Activated T-helper 1 cell treated with anti-CD3 and anti-CD28 coated beads, Interleukin-12 subunit alpha, Interleukin-12 subunit beta, Interleukin-2, Interleukin-4 antibody, amounts not matched to agents 30 ng/mL and 10 ng/mL and 1 ng/mL, durations not matched to agents 14 hours and 24 hours and 36 hours (primary cell): ENCODE data around the gene ITGB1. TPM values are rescaled to one million over a fixed set of nuclear protein-coding genes. Genes with fewer than 3 reads are reported as not detected.

Experiments
- DNase-seq: peaks from one replicate; pipeline ENCODE4 v3.0.0; 2021; ENCODE audit warnings: low spot score
- H3K27ac Mint-ChIP-seq: one replicate; pipeline ENCODE4 v1.8.0; 2021; ENCODE audit warnings: mild to moderate bottlenecking, mixed read lengths
- H3K27me3 Mint-ChIP-seq: one replicate; pipeline ENCODE4 v1.8.0; 2022; ENCODE audit warnings: mild to moderate bottlenecking, moderate library complexity, mixed read lengths; ENCODE audit not compliant: insufficient read depth
- H3K36me3 Mint-ChIP-seq: one replicate; pipeline ENCODE4 v1.8.0; 2021; ENCODE audit warnings: low read depth, mixed read lengths
- H3K4me1 Mint-ChIP-seq: one replicate; pipeline ENCODE4 v1.8.0; 2021; ENCODE audit warnings: low read depth, mixed read lengths
- H3K4me3 Mint-ChIP-seq: one replicate; pipeline ENCODE4 v1.8.0; 2021; ENCODE audit warnings: mild to moderate bottlenecking, moderate library complexity, mixed read lengths
- H3K9me3 Mint-ChIP-seq: one replicate; pipeline ENCODE4 v1.8.0; 2021; ENCODE audit warnings: mixed read lengths
- intact Hi-C: fragments of 100-400 bp; cut with micrococcal nuclease; formaldehyde crosslinking; loops from one replicate; pipeline ENCODE4 v1.15.1; 2024
- total RNA-seq: library from RNA; stranded (reverse); gene quantifications from 2 replicates; pipeline ENCODE4 v1.2.3, GENCODE V29; 2022

Gene ITGB1
- total RNA-seq, 1 donor from 2014 or later: 51.4 TPM

- H3K27me3 Mint-ChIP-seq: peaks cover 12% of the 10 kb centered on the region
- no peaks in the 10 kb centered on the region for H3K9me3 Mint-ChIP-seq
- H3K27ac Mint-ChIP-seq: peak overlapping the region; percentile 69
- intact Hi-C loops: loop anchor here (5.0 kb wide), 3 partner anchors 510 to 1165 kb away; partner anchors contain the start of gene CCDC7
- peak overlapping the region; percentile 80 for H3K4me3 Mint-ChIP-seq
- no peaks in the 10 kb centered on the region for H3K36me3 Mint-ChIP-seq
- H3K4me1 Mint-ChIP-seq: peaks cover 35% of the 10 kb centered on the region
- DNase-seq: peak; percentile 33
These were observed 517 bp downstream of the ITGB1 start for GRCh38 chr10:32957341-32958084.

- no peak overlapping the region for H3K27ac Mint-ChIP-seq
- no peaks in the 10 kb centered on the region for H3K36me3 Mint-ChIP-seq
- DNase-seq: no peak
- H3K27me3 Mint-ChIP-seq: peaks cover 12% of the 10 kb centered on the region
- peak overlapping the region; percentile 80 for H3K4me3 Mint-ChIP-seq
- H3K4me1 Mint-ChIP-seq: peaks cover 35% of the 10 kb centered on the region
- intact Hi-C loops: loop anchor here (5.0 kb wide), 3 partner anchors 509 to 1166 kb away; partner anchors contain the start of gene CCDC7
- H3K9me3 Mint-ChIP-seq: no peaks in the 10 kb centered on the region
These were observed 1.4 kb downstream of the ITGB1 start for GRCh38 chr10:32956365-32957197.

- Mint-ChIP-seq H3K4me1 (peaks cover 38% of the 10 kb centered on the region), H3K27me3 (peaks cover 9% of the 10 kb centered on the region), H3K4me3 (no peak overlapping the region), H3K9me3 (no peaks in the 10 kb centered on the region), H3K27ac (no peak overlapping the region), H3K36me3 (peaks cover under 1% of the 10 kb centered on the region)
- DNase-seq: no peak
- intact Hi-C loops: loop anchor here (5.0 kb wide), 3 partner anchors 508 to 1167 kb away; partner anchors contain the start of gene CCDC7
These were observed 2.2 kb downstream of the ITGB1 start for GRCh38 chr10:32955790-32956189.

- Mint-ChIP-seq H3K27ac (no peak overlapping the region), H3K4me3 (peak overlapping the region; percentile 46), H3K4me1 (peaks cover 42% of the 10 kb centered on the region), H3K27me3 (peaks cover 7% of the 10 kb centered on the region), H3K36me3 (peaks cover 5% of the 10 kb centered on the region), H3K9me3 (no peaks in the 10 kb centered on the region)
- intact Hi-C loops: loop anchor here (5.0 kb wide), 3 partner anchors 508 to 1167 kb away; partner anchors contain the start of gene CCDC7
- DNase-seq: no peak
These were observed 2.7 kb downstream of the ITGB1 start for GRCh38 chr10:32955299-32955772.

- Mint-ChIP-seq H3K9me3 (no peaks in the 10 kb centered on the region), H3K27me3 (peaks cover 2% of the 10 kb centered on the region), H3K36me3 (peaks cover 6% of the 10 kb centered on the region), H3K4me1 (peaks cover 48% of the 10 kb centered on the region), H3K4me3 (no peak overlapping the region), H3K27ac (no peak overlapping the region)
- DNase-seq: no peak
- intact Hi-C loops: loop anchor here (5.0 kb wide), 3 partner anchors 507 to 1168 kb away; partner anchors contain the start of gene CCDC7
These were observed 3.3 kb downstream of the ITGB1 start for GRCh38 chr10:32954545-32955298.

- Mint-ChIP-seq H3K9me3 (no peaks in the 10 kb centered on the region), H3K27me3 (peaks cover 2% of the 10 kb centered on the region), H3K4me1 (peaks cover 47% of the 10 kb centered on the region), H3K36me3 (peaks cover 7% of the 10 kb centered on the region), H3K27ac (no peak overlapping the region), H3K4me3 (no peak overlapping the region)
- no peak for DNase-seq
- intact Hi-C loops: no loop called here
These were observed 4.0 kb downstream of the ITGB1 start for GRCh38 chr10:32954080-32954479.

- intact Hi-C loops: no loop called here
- no peak overlapping the region for H3K4me3 Mint-ChIP-seq
- no peak overlapping the region for H3K27ac Mint-ChIP-seq
- H3K36me3 Mint-ChIP-seq: peaks cover 8% of the 10 kb centered on the region
- H3K27me3 Mint-ChIP-seq: no peaks in the 10 kb centered on the region
- H3K4me1 Mint-ChIP-seq: peaks cover 42% of the 10 kb centered on the region
- no peak for DNase-seq
- H3K9me3 Mint-ChIP-seq: no peaks in the 10 kb centered on the region
These were observed 4.6 kb downstream of the ITGB1 start for GRCh38 chr10:32953277-32953927.

GRCh38 chr10:32952541-32953276, 5.3 kb downstream of the ITGB1 start:
- H3K36me3 Mint-ChIP-seq: peaks cover 8% of the 10 kb centered on the region
- DNase-seq: no peak
- H3K4me1 Mint-ChIP-seq: peaks cover 42% of the 10 kb centered on the region
- intact Hi-C loops: no loop called here
- H3K4me3 Mint-ChIP-seq: no peak overlapping the region
- H3K9me3 Mint-ChIP-seq: no peaks in the 10 kb centered on the region
- H3K27ac Mint-ChIP-seq: no peak overlapping the region
- H3K27me3 Mint-ChIP-seq: no peaks in the 10 kb centered on the region

- Mint-ChIP-seq H3K36me3 (peaks cover 8% of the 10 kb centered on the region), H3K9me3 (no peaks in the 10 kb centered on the region)
- intact Hi-C loops: no loop called here
These were observed 5.9 kb downstream of the ITGB1 start for GRCh38 chr10:32952094-32952493.

GRCh38 chr10:32951111-32951510, 6.9 kb downstream of the ITGB1 start:
- H3K27me3 Mint-ChIP-seq: no peaks in the 10 kb centered on the region
- no peaks in the 10 kb centered on the region for H3K9me3 Mint-ChIP-seq
- DNase-seq: no peak
- H3K4me3 Mint-ChIP-seq: no peak overlapping the region
- H3K36me3 Mint-ChIP-seq: peaks cover 9% of the 10 kb centered on the region
- H3K4me1 Mint-ChIP-seq: peaks cover 44% of the 10 kb centered on the region
- no peak overlapping the region for H3K27ac Mint-ChIP-seq
- intact Hi-C loops: no loop called here

More at GRCh38 chr10:32952094-32952493, 5.9 kb downstream of the ITGB1 start:
- peaks cover 42% of the 10 kb centered on the region for H3K4me1 Mint-ChIP-seq
- DNase-seq: no peak
- no peak overlapping the region for H3K27ac Mint-ChIP-seq
- H3K4me3 Mint-ChIP-seq: no peak overlapping the region
- H3K27me3 Mint-ChIP-seq: no peaks in the 10 kb centered on the region

- no peak overlapping the region for H3K4me3 Mint-ChIP-seq
- H3K4me1 Mint-ChIP-seq: peaks cover 45% of the 10 kb centered on the region
- H3K9me3 Mint-ChIP-seq: no peaks in the 10 kb centered on the region
- H3K27ac Mint-ChIP-seq: no peak overlapping the region
- intact Hi-C loops: no loop called here
- peaks cover 11% of the 10 kb centered on the region for H3K36me3 Mint-ChIP-seq
- no peaks in the 10 kb centered on the region for H3K27me3 Mint-ChIP-seq
- DNase-seq: no peak
These were observed 7.4 kb downstream of the ITGB1 start for GRCh38 chr10:32950591-32951108.
